Activated CD8-positive, alpha-beta memory T cell treated with anti-CD3 and anti-CD28 coated beads, Interleukin-2, amount 50 U/mL, for 24 hours (primary cell): ENCODE results near the gene LTBP1.

Experiments used
- DNase-seq: peaks from one replicate; pipeline ENCODE4 v3.0.0-alpha.2; 2020; ENCODE audit errors: extremely low read depth

The LTBP1 gene

GRCh38 chr2:33074197-33074596 lies 127.4 kb downstream of the LTBP1 start:
- no peak for DNase-seq

GRCh38 chr2:33077311-33077710 lies 130.6 kb downstream of the LTBP1 start:
- no peak for DNase-seq

GRCh38 chr2:33077844-33078243 lies 131.1 kb downstream of the LTBP1 start:
- no peak for DNase-seq

- DNase-seq, result no peak
These were observed 134.9 kb downstream of the LTBP1 start for GRCh38 chr2:33081691-33082090.

GRCh38 chr2:33083699-33084387 lies 137.1 kb downstream of the LTBP1 start:
- no peak for DNase-seq

- no peak for DNase-seq
These were observed 137.7 kb downstream of the LTBP1 start for GRCh38 chr2:33084433-33084832.

GRCh38 chr2:33085646-33086045 lies 138.9 kb downstream of the LTBP1 start:
- no peak for DNase-seq

GRCh38 chr2:33086400-33087015 lies 139.8 kb downstream of the LTBP1 start:
- DNase-seq, result no peak

GRCh38 chr2:33090553-33091134 lies 143.9 kb downstream of the LTBP1 start:
- no peak for DNase-seq

GRCh38 chr2:33091541-33092123 lies 144.9 kb downstream of the LTBP1 start:
- no peak for DNase-seq

- DNase-seq, result no peak
These were observed 146.7 kb downstream of the LTBP1 start for GRCh38 chr2:33093283-33093993.

GRCh38 chr2:33094303-33094702 lies 147.6 kb downstream of the LTBP1 start:
- DNase-seq, result no peak

- DNase-seq, result no peak
These were observed 153.2 kb downstream of the LTBP1 start for GRCh38 chr2:33099989-33100388.

- no peak for DNase-seq
These were observed 154.2 kb downstream of the LTBP1 start for GRCh38 chr2:33100921-33101320.

GRCh38 chr2:33104052-33104623 lies 157.4 kb downstream of the LTBP1 start:
- DNase-seq, result no peak

GRCh38 chr2:33104726-33105125 lies 158.0 kb downstream of the LTBP1 start:
- no peak for DNase-seq

GRCh38 chr2:33106115-33106514 lies 159.4 kb downstream of the LTBP1 start:
- no peak for DNase-seq

- no peak for DNase-seq
These were observed 161.1 kb downstream of the LTBP1 start for GRCh38 chr2:33107690-33108482.

- DNase-seq, result no peak
These were observed 162.0 kb downstream of the LTBP1 start for GRCh38 chr2:33108483-33109443.

GRCh38 chr2:33110461-33110860 lies 163.7 kb downstream of the LTBP1 start:
- DNase-seq, result no peak
